Measurements from ENCODE around the gene RPRD1B.

The RPRD1B gene

GRCh38 chr20:38034961-38035360 is 1.4 kb downstream of the RPRD1B start:
- peak overlapping the region; percentile 90 for H3K4me3 ChIP-seq (ENCODE audit: low read length)
- DNase-seq (ENCODE audit: low read depth): peak; percentile 27
- no peak for TF ChIP-seq CTCF (IDR thresholded peaks at IDR 0.05; ENCODE audit: insufficient read depth, low read depth, low read length, missing control alignments)

GRCh38 chr20:38036366-38036765 is 2.8 kb downstream of the RPRD1B start:
- no peak for TF ChIP-seq CTCF (IDR thresholded peaks at IDR 0.05; ENCODE audit: insufficient read depth, low read depth, low read length, missing control alignments)
- no peak for DNase-seq (ENCODE audit: low read depth)
- H3K4me3 ChIP-seq (ENCODE audit: low read length): no peak overlapping the region

GRCh38 chr20:38040276-38040675 is 6.7 kb downstream of the RPRD1B start:
- no peak for TF ChIP-seq CTCF (IDR thresholded peaks at IDR 0.05; ENCODE audit: insufficient read depth, low read depth, low read length, missing control alignments)
- H3K4me3 ChIP-seq (ENCODE audit: low read length): no peak overlapping the region
- no peak for DNase-seq (ENCODE audit: low read depth)

- H3K4me3 ChIP-seq (ENCODE audit: low read length): no peak overlapping the region
- peak; percentile 44 for TF ChIP-seq CTCF (IDR thresholded peaks at IDR 0.05; ENCODE audit: insufficient read depth, low read depth, low read length, missing control alignments)
- DNase-seq (ENCODE audit: low read depth): peak; percentile 96
These were observed 10.2 kb downstream of the RPRD1B start for GRCh38 chr20:38043512-38044300.

GRCh38 chr20:38044685-38045084 is 11.1 kb downstream of the RPRD1B start:
- DNase-seq (ENCODE audit: low read depth): no peak
- TF ChIP-seq CTCF (IDR thresholded peaks at IDR 0.05; ENCODE audit: insufficient read depth, low read depth, low read length, missing control alignments): no peak
- no peak overlapping the region for H3K4me3 ChIP-seq (ENCODE audit: low read length)

GRCh38 chr20:38046572-38046971 is 13.0 kb downstream of the RPRD1B start:
- TF ChIP-seq CTCF (IDR thresholded peaks at IDR 0.05; ENCODE audit: insufficient read depth, low read depth, low read length, missing control alignments): no peak
- H3K4me3 ChIP-seq (ENCODE audit: low read length): no peak overlapping the region
- DNase-seq (ENCODE audit: low read depth): no peak

- TF ChIP-seq CTCF (IDR thresholded peaks at IDR 0.05; ENCODE audit: insufficient read depth, low read depth, low read length, missing control alignments): no peak
- no peak overlapping the region for H3K4me3 ChIP-seq (ENCODE audit: low read length)
- DNase-seq (ENCODE audit: low read depth): peak; percentile 91
These were observed 16.3 kb downstream of the RPRD1B start for GRCh38 chr20:38049800-38050199.

Data from epithelial cell of esophagus (primary cell).